GM18505 (cell line): ENCODE measurements around the gene SPACA6.
A peak's percentile ranks its signal among the peaks of the same experiment; 100 is the strongest.

Source experiments
- ATAC-seq: cut with Tn5 transposase; IDR thresholded peaks from one replicate; pipeline ENCODE4 v1.9.1; 2021; ENCODE audit not compliant: unreplicated experiment
- POLR2A ChIP-seq: IDR thresholded peaks from 4 replicates; pipeline ENCODE4 v1.6.1; 2011; ENCODE audit warnings: borderline replicate concordance; ENCODE audit not compliant: insufficient read depth, insufficient read length; ENCODE audit errors: extremely low read depth

SPACA6 gene

GRCh38 chr19:51693819-51694218, 689 bp downstream of the SPACA6 start:
- no peak for TF ChIP-seq POLR2A
- ATAC-seq, result no peak

- no peak for TF ChIP-seq POLR2A
- ATAC-seq, result no peak
These were observed 1.4 kb downstream of the SPACA6 start for GRCh38 chr19:51694318-51695085.

GRCh38 chr19:51695088-51695487, 2.0 kb downstream of the SPACA6 start:
- ATAC-seq, result no peak
- no peak for TF ChIP-seq POLR2A

- no peak for ATAC-seq
- TF ChIP-seq POLR2A, result no peak
These were observed 2.7 kb downstream of the SPACA6 start for GRCh38 chr19:51695702-51696315.

- ATAC-seq, result no peak
- no peak for TF ChIP-seq POLR2A
These were observed 3.5 kb downstream of the SPACA6 start for GRCh38 chr19:51696606-51697005.

GRCh38 chr19:51697169-51697776, 4.1 kb downstream of the SPACA6 start:
- no peak for TF ChIP-seq POLR2A

GRCh38 chr19:51698296-51698695, 5.2 kb downstream of the SPACA6 start:
- ATAC-seq, result no peak
- no peak for TF ChIP-seq POLR2A

More at GRCh38 chr19:51697169-51697776, 4.1 kb downstream of the SPACA6 start:
- no peak for ATAC-seq

GRCh38 chr19:51699170-51699569, 6.0 kb downstream of the SPACA6 start:
- TF ChIP-seq POLR2A, result no peak
- no peak for ATAC-seq

GRCh38 chr19:51701468-51702100, 8.5 kb downstream of the SPACA6 start:
- TF ChIP-seq POLR2A, result no peak
- no peak for ATAC-seq

- no peak for ATAC-seq
- TF ChIP-seq POLR2A, result no peak
These were observed 9.1 kb downstream of the SPACA6 start for GRCh38 chr19:51702103-51702824.

- no peak for ATAC-seq
These were observed 9.9 kb downstream of the SPACA6 start for GRCh38 chr19:51702825-51703574.

GRCh38 chr19:51703575-51704515, 10.7 kb downstream of the SPACA6 start:
- ATAC-seq, result peak; percentile 90
- TF ChIP-seq POLR2A, result peak; percentile 97

More at GRCh38 chr19:51702825-51703574, 9.9 kb downstream of the SPACA6 start:
- TF ChIP-seq POLR2A, result no peak

- no peak for ATAC-seq
These were observed 11.5 kb downstream of the SPACA6 start for GRCh38 chr19:51704626-51705025.

More at GRCh38 chr19:51704626-51705025, 11.5 kb downstream of the SPACA6 start:
- no peak for TF ChIP-seq POLR2A
